ENCODE results near the gene UBXN6. TPM values are rescaled to one million over a fixed set of nuclear protein-coding genes. Genes with fewer than 3 reads are reported as not detected.

Gene UBXN6
- total RNA-seq, 2 donors from 2014 or later: 31.2 to 36.9 TPM

DNA sequence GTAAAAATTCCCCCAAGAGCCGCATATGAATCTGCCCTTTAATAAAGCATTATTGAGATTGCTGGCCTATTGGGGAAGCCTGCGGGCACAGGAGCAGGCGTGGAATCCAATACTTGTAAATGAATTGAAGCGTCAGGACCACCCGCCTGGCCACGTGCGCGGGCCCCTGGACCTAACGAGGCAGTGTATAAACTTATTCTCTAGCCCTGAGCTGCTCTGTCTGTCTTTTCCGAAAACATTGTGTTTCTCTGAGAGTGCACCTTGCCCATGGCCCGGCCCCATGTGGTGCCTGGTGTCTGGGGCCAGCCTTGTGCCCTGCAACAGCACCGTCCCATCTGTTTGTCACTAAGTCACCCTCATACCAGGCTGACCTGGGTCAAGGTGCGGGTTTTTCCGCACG is 14.4 kb downstream of the UBXN6 start:
- Mint-ChIP-seq H3K9me3 (no peaks in the 10 kb centered on the region), H3K27me3 (ENCODE audit: insufficient read depth) (no peaks in the 10 kb centered on the region), H3K4me1 (no peaks in the 10 kb centered on the region), H3K36me3 (ENCODE audit: low read depth) (peaks cover 35% of the 10 kb centered on the region), H3K27ac (no peak overlapping the region), H3K4me3 (no peak overlapping the region)
- DNase-seq: peak; percentile 47
- Histone ChIP-seq H3K9me3 (ENCODE audit: control insufficient read depth, low read length) (no peaks in the 10 kb centered on the region), H3K4me3 (ENCODE audit: low read length) (no peak overlapping the region), H3K27me3 (ENCODE audit: control insufficient read depth, insufficient read depth, low read length, poor library complexity, severe bottlenecking) (no peaks in the 10 kb centered on the region), H3K4me1 (ENCODE audit: control insufficient read depth, insufficient read depth, low read length) (no peaks in the 10 kb centered on the region), H3K27ac (ENCODE audit: low read depth, low read length) (no peak overlapping the region), H3K9ac (ENCODE audit: extremely low read depth, low read length, poor library complexity, severe bottlenecking) (no peak overlapping the region), H3K36me3 (ENCODE audit: control insufficient read depth, insufficient read depth, low read length) (peaks cover 28% of the 10 kb centered on the region)
- WGBS, 2 experiments (ENCODE audit: insufficient coverage in 1 of 2, insufficient read length in 1 of 2): 95 to 96% methylated on average over 14 to 15 of the region's 15 CpGs
- TF ChIP-seq, protein P1, sequence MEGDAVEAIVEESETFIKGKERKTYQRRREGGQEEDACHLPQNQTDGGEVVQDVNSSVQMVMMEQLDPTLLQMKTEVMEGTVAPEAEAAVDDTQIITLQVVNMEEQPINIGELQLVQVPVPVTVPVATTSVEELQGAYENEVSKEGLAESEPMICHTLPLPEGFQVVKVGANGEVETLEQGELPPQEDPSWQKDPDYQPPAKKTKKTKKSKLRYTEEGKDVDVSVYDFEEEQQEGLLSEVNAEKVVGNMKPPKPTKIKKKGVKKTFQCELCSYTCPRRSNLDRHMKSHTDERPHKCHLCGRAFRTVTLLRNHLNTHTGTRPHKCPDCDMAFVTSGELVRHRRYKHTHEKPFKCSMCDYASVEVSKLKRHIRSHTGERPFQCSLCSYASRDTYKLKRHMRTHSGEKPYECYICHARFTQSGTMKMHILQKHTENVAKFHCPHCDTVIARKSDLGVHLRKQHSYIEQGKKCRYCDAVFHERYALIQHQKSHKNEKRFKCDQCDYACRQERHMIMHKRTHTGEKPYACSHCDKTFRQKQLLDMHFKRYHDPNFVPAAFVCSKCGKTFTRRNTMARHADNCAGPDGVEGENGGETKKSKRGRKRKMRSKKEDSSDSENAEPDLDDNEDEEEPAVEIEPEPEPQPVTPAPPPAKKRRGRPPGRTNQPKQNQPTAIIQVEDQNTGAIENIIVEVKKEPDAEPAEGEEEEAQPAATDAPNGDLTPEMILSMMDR (conservative IDR thresholded peaks at IDR 0.05): no peak

DNA sequence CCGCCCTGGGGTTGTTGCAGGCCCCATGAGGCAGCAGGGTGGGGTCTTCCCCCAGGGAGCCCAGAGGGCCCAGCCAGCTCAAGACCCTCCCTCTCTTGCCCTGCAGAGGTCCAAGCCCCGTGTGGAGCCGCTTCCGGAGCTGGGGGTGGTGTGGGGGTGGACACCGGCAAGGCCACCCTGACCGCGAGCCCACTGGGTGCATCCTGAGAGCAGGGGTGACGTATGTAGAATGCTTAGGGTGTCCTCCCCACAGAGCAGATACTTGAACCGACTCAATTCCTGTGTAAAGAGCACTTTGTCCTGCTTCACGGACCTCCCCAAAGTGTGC is 14.8 kb downstream of the UBXN6 start:
- Histone ChIP-seq H3K4me1 (ENCODE audit: control insufficient read depth, insufficient read depth, low read length) (no peaks in the 10 kb centered on the region), H3K4me3 (ENCODE audit: low read length) (no peak overlapping the region), H3K27me3 (ENCODE audit: control insufficient read depth, insufficient read depth, low read length, poor library complexity, severe bottlenecking) (no peaks in the 10 kb centered on the region), H3K9me3 (ENCODE audit: control insufficient read depth, low read length) (no peaks in the 10 kb centered on the region), H3K36me3 (ENCODE audit: control insufficient read depth, insufficient read depth, low read length) (peaks cover 28% of the 10 kb centered on the region), H3K27ac (ENCODE audit: low read depth, low read length) (peak overlapping the region; percentile 49), H3K9ac (ENCODE audit: extremely low read depth, low read length, poor library complexity, severe bottlenecking) (no peak overlapping the region)
- TF ChIP-seq, protein P1 (conservative IDR thresholded peaks at IDR 0.05): no peak
- H3K4me1 Mint-ChIP-seq: no peaks in the 10 kb centered on the region
- no peaks in the 10 kb centered on the region for H3K9me3 Mint-ChIP-seq
- H3K4me3 Mint-ChIP-seq: no peak overlapping the region
- H3K27ac Mint-ChIP-seq: no peak overlapping the region
- H3K36me3 Mint-ChIP-seq (ENCODE audit: low read depth): peaks cover 37% of the 10 kb centered on the region
- no peak for DNase-seq
- WGBS, 2 experiments (ENCODE audit: insufficient coverage in 1 of 2, insufficient read length in 1 of 2): 96 to 98% methylated on average over 3 to 10 of the region's 10 CpGs
- no peaks in the 10 kb centered on the region for H3K27me3 Mint-ChIP-seq (ENCODE audit: insufficient read depth)

DNA sequence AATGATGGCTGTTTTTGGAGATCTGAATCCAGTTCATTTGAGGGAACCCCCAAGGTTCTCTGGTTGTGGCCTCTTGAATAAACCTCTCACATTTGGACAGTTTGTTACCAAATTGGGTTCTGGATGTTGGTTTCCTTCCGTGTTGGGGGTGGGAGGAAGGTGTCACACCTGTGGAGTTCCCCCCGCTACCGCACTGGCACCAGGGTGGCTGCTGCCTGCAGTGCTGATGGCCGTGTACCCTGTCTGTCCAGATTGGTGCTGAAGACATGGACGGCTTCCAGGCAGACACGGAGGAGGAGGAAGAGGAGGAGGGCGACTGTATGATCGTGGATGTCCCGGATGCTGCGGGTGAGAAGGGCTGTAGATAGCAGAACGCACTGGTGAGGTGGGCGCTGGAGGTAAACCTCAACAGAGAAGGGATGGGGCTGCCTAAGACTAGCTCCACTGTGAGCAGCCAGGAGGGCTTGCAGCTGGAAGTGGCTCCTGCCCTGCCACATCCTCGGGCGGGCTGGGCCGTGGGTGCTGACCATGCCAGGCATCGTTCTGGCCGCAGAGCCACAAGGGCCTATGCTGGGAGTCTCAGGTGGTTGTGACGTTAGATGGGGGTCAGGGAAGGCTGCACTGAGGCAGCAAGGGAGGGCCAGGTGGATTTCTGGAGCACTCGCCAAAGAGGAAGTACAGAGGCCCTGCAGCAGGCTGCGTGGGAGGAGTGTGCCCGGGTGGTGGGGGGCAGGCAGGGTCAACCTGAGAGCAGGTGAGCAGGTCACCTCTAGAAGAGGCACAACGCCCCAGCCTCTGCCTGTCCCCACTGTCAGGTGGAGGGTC is 15.4 kb downstream of the UBXN6 start:
- Mint-ChIP-seq H3K9me3 (no peaks in the 10 kb centered on the region), H3K27me3 (ENCODE audit: insufficient read depth) (no peaks in the 10 kb centered on the region), H3K4me1 (no peaks in the 10 kb centered on the region), H3K27ac (peak overlapping the region; percentile 74), H3K36me3 (ENCODE audit: low read depth) (peaks cover 39% of the 10 kb centered on the region), H3K4me3 (no peak overlapping the region)
- peak; percentile 52 for DNase-seq
- Histone ChIP-seq H3K27ac (ENCODE audit: low read depth, low read length) (peak overlapping the region; percentile 49), H3K9ac (ENCODE audit: extremely low read depth, low read length, poor library complexity, severe bottlenecking) (no peak overlapping the region), H3K36me3 (ENCODE audit: control insufficient read depth, insufficient read depth, low read length) (peaks cover 29% of the 10 kb centered on the region), H3K27me3 (ENCODE audit: control insufficient read depth, insufficient read depth, low read length, poor library complexity, severe bottlenecking) (no peaks in the 10 kb centered on the region), H3K4me3 (ENCODE audit: low read length) (no peak overlapping the region), H3K4me1 (ENCODE audit: control insufficient read depth, insufficient read depth, low read length) (no peaks in the 10 kb centered on the region), H3K9me3 (ENCODE audit: control insufficient read depth, low read length) (no peaks in the 10 kb centered on the region)
- TF ChIP-seq, protein P1 (conservative IDR thresholded peaks at IDR 0.05): no peak
- WGBS, 2 experiments (ENCODE audit: insufficient coverage in 1 of 2, insufficient read length in 1 of 2): 90 to 93% methylated on average over 19 to 22 of the region's 22 CpGs
